Measurements from ENCODE around the gene KREMEN2.
A peak's percentile ranks its signal among the peaks of the same experiment; 100 is the strongest.
"Not testable (repeated sequence)": the region's sequence is repeated elsewhere in the genome, so short reads cannot be mapped to it uniquely, and the experiment has no call there.

The KREMEN2 gene

GRCh38 chr16:2942045-2942444, 22.0 kb upstream of the KREMEN2 start:
- no peak for DNase-seq

GRCh38 chr16:2943716-2944115, 20.4 kb upstream of the KREMEN2 start:
- not testable (repeated sequence) for DNase-seq

GRCh38 chr16:2946649-2947048, 17.4 kb upstream of the KREMEN2 start:
- DNase-seq: no peak

- no peak for DNase-seq
Observed at GRCh38 chr16:2948807-2949704, 15.0 kb upstream of the KREMEN2 start.

- DNase-seq: no peak
Observed at GRCh38 chr16:2949705-2950352, 14.2 kb upstream of the KREMEN2 start.

- DNase-seq: no peak
Observed at GRCh38 chr16:2950353-2950724, 13.7 kb upstream of the KREMEN2 start.

- no peak for DNase-seq
Observed at GRCh38 chr16:2950773-2951172, 13.3 kb upstream of the KREMEN2 start.

- no peak for DNase-seq
Observed at GRCh38 chr16:2952679-2953078, 11.4 kb upstream of the KREMEN2 start.

GRCh38 chr16:2953706-2954627, 10.1 kb upstream of the KREMEN2 start:
- no peak for DNase-seq

GRCh38 chr16:2954656-2955381, 9.3 kb upstream of the KREMEN2 start:
- DNase-seq: no peak

GRCh38 chr16:2955438-2955778, 8.7 kb upstream of the KREMEN2 start:
- no peak for DNase-seq

- DNase-seq: no peak
Observed at GRCh38 chr16:2955779-2956578, 8.1 kb upstream of the KREMEN2 start.

- DNase-seq: no peak
Observed at GRCh38 chr16:2956579-2956956, 7.5 kb upstream of the KREMEN2 start.

- DNase-seq: no peak
Observed at GRCh38 chr16:2959206-2959605, 4.9 kb upstream of the KREMEN2 start.

- no peak for DNase-seq
Observed at GRCh38 chr16:2960183-2961010, 3.7 kb upstream of the KREMEN2 start.

GRCh38 chr16:2962334-2963073, 1.6 kb upstream of the KREMEN2 start:
- no peak for DNase-seq

GRCh38 chr16:2963074-2963722, 877 bp upstream of the KREMEN2 start:
- DNase-seq: no peak

- DNase-seq: peak; percentile 46
Observed at GRCh38 chr16:2964475-2965336, 631 bp downstream of the KREMEN2 start.
